ENCODE data around the gene CELF4. TPM values are rescaled to one million over a fixed set of nuclear protein-coding genes. Genes with fewer than 3 reads are reported as not detected.

Gene CELF4
- polyA plus RNA-seq, 1 experiment: not detected

- Histone ChIP-seq H3K27ac (ENCODE audit: low read depth, low read length) (no peak overlapping the region), H3K9me3 (ENCODE audit: control insufficient read depth, insufficient read depth, low read length) (no peaks in the 10 kb centered on the region; the same call in 1 of the 2 replicates), H3K4me3 (ENCODE audit: low read depth, low read length) (no peak overlapping the region), H3K27me3 (ENCODE audit: control insufficient read depth, insufficient read depth, low read length) (peaks cover 11% of the 10 kb centered on the region)
- TF ChIP-seq, protein P1, sequence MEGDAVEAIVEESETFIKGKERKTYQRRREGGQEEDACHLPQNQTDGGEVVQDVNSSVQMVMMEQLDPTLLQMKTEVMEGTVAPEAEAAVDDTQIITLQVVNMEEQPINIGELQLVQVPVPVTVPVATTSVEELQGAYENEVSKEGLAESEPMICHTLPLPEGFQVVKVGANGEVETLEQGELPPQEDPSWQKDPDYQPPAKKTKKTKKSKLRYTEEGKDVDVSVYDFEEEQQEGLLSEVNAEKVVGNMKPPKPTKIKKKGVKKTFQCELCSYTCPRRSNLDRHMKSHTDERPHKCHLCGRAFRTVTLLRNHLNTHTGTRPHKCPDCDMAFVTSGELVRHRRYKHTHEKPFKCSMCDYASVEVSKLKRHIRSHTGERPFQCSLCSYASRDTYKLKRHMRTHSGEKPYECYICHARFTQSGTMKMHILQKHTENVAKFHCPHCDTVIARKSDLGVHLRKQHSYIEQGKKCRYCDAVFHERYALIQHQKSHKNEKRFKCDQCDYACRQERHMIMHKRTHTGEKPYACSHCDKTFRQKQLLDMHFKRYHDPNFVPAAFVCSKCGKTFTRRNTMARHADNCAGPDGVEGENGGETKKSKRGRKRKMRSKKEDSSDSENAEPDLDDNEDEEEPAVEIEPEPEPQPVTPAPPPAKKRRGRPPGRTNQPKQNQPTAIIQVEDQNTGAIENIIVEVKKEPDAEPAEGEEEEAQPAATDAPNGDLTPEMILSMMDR (IDR thresholded peaks at IDR 0.05; ENCODE audit: low read depth, low read length): no peak
- DNase-seq (ENCODE audit: low read depth, low spot score): no peak
- CTCF ChIA-PET: no interaction called here
- POLR2A ChIA-PET: no interaction called here
Measured at GRCh38 chr18:37260367-37261093, 305.1 kb downstream of the CELF4 start.

DNA sequence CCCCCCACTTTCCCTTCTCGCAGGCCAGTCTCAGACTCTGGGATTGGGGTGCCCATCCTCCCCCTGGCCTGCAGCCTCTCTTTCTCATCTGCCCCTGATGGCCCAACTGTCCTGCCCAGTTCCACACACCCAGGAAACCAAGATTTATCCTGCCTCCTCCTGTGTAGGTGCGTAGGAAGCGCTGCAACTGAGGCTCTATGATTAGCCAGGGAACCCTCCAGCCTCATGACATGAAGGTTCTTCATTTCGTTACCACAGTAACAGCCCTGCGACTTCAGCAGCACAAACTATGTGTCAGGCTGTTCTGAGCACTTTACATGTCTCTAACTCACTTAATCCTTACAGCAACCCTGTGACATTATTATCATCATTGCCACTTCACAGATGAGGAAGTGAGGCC is 305.9 kb downstream of the CELF4 start:
- ChIA-PET POLR2A (no interaction called here), CTCF (no interaction called here)
- no peak overlapping the region for H3K4me3 ChIP-seq (ENCODE audit: low read depth, low read length)
- no peak for DNase-seq (ENCODE audit: low read depth, low spot score)
- TF ChIP-seq, protein P1 (IDR thresholded peaks at IDR 0.05; ENCODE audit: low read depth, low read length): no peak
- no peak overlapping the region for H3K27ac ChIP-seq (ENCODE audit: low read depth, low read length)
- H3K27me3 ChIP-seq (ENCODE audit: control insufficient read depth, insufficient read depth, low read length): peaks cover 19% of the 10 kb centered on the region
- no peaks in the 10 kb centered on the region for H3K9me3 ChIP-seq (ENCODE audit: control insufficient read depth, insufficient read depth, low read length)

GRCh38 chr18:37258819-37259218 is 306.8 kb downstream of the CELF4 start:
- Histone ChIP-seq H3K27ac (ENCODE audit: low read depth, low read length) (no peak overlapping the region), H3K4me3 (ENCODE audit: low read depth, low read length) (no peak overlapping the region), H3K9me3 (ENCODE audit: control insufficient read depth, insufficient read depth, low read length) (no peaks in the 10 kb centered on the region), H3K27me3 (ENCODE audit: control insufficient read depth, insufficient read depth, low read length) (peaks cover 22% of the 10 kb centered on the region)
- POLR2A ChIA-PET: no interaction called here
- TF ChIP-seq, protein P1 (IDR thresholded peaks at IDR 0.05; ENCODE audit: low read depth, low read length): no peak
- DNase-seq (ENCODE audit: low read depth, low spot score): no peak
- CTCF ChIA-PET: no interaction called here

DNA sequence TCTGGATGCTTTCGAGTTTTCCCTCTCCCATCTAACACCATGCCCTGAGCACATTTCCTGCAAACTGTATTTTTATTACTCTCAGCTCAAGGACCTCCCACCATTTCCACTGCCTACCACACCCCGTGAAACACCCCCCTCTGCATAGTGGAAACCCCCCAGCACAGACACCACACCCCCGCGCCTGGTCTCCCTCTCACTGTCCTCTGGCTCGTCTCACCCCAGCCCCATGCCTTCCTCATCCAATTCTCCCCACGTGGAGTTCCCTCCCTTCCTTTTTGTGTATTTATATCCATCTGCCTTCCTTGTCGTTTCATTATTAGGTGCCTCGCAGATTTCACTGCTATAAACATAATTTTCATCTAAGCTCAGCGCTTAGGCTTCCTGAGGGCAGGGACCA is 307.5 kb downstream of the CELF4 start:
- CTCF ChIA-PET: no interaction called here
- H3K4me3 ChIP-seq (ENCODE audit: low read depth, low read length): no peak overlapping the region
- POLR2A ChIA-PET: no interaction called here
- H3K9me3 ChIP-seq (ENCODE audit: control insufficient read depth, insufficient read depth, low read length): no peaks in the 10 kb centered on the region; the same call in 1 of the 2 replicates
- DNase-seq (ENCODE audit: low read depth, low spot score): no peak
- TF ChIP-seq, protein P1 (IDR thresholded peaks at IDR 0.05; ENCODE audit: low read depth, low read length): no peak
- H3K27ac ChIP-seq (ENCODE audit: low read depth, low read length): no peak overlapping the region
- peaks cover 28% of the 10 kb centered on the region for H3K27me3 ChIP-seq (ENCODE audit: control insufficient read depth, insufficient read depth, low read length)

DNA sequence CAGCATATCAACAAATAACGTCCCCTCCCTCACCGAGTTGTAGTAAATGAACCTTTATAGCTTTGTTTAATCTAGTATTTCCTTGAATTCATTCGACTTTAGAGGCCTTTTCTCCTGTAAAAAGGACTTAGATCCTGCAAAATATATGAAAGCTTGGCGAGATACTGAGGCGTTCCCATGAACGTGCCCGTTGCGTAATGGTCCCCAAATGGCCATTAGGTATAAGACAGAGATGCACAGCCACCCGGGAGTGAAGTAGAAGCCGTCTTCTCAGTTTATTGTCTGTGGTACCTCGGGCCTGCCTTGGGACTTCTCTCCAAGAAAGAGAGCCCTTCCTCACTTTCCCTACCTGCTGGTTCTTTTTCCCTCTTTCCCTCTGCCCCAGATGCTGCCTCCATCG is 310.6 kb downstream of the CELF4 start:
- no peak overlapping the region for H3K27ac ChIP-seq (ENCODE audit: low read depth, low read length)
- DNase-seq (ENCODE audit: low read depth, low spot score): no peak
- TF ChIP-seq, protein P1 (IDR thresholded peaks at IDR 0.05; ENCODE audit: low read depth, low read length): no peak
- CTCF ChIA-PET: interaction anchor here (1.1 kb wide), 1 partner anchor 222 kb away, joined by 3 read pairs; no protein-coding TSS in a partner anchor
- peaks cover 39% of the 10 kb centered on the region for H3K27me3 ChIP-seq (ENCODE audit: control insufficient read depth, insufficient read depth, low read length)
- POLR2A ChIA-PET: no interaction called here
- H3K4me3 ChIP-seq (ENCODE audit: low read depth, low read length): no peak overlapping the region
- H3K9me3 ChIP-seq (ENCODE audit: control insufficient read depth, insufficient read depth, low read length): no peaks in the 10 kb centered on the region; the same call in 1 of the 2 replicates

Measured in AG04450 (cell line).